NCI-H524 (cell line): ENCODE results near the gene MACROH2A1.

Source experiments
- DNase-seq, 2 experiments: peaks; one replicate each; lab custom pipeline; 2025; lab: John Stamatoyannopoulos, UW

MACROH2A1 gene

GRCh38 chr5:135435467-135436330 lies 36.7 kb upstream of the MACROH2A1 start:
- no peak for DNase-seq

- DNase-seq = no peak
These were observed 35.8 kb upstream of the MACROH2A1 start for GRCh38 chr5:135434591-135435466.

DNA sequence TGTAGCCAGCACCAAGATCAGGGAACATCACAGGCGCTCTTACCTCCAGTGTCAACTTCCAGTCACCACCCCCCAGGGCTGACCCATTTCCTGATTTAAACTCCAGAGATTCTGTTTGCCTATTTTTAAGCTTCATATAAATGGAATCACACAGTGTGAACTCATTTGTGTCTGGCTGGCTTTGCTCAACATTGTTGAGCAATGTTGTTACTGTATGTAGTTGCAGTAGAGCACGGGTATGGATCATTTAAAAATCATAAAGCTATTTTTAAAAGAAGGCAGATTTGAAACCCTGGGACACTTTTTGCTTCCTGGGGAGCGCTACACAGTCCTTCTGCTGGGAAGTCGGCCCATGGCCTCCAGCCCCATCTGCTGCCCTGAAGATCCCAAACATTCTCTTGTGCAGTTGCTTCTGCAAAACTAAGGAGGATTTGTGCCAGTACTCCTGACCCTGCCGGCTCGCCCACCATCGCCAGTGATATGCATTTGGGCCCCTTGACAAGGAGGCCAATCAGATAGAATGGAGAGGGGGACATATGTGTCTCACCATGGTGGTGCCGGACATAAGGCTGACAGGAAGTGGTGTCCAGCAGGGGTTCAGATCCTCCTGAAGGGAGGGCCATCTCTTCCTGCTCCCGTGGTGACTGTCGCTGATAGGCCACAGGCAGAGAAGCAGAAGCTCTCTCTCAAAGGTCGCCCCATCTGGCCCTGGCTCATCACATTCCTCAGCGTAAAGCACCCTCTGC lies 34.8 kb upstream of the MACROH2A1 start:
- no peak for DNase-seq

DNA sequence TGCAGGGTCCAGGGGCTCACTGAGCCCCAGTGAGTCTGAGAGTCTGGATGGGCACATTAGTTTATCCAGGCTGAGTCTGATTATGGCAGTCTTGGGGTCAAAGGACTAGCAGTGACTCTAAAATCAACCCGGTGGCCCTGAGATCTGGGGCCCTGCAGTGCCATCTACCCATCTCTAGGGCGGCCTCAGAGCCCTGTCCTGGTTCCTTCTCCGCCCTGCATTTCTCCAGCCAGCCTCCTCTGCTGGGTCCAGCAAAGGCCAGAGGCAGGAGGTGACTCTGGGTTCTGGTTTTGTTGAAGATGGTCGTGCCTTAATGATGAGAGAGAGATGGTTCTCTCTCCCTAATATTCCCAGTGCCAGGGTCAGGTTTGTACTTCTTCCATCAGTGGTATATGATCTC lies 33.1 kb upstream of the MACROH2A1 start:
- DNase-seq = no peak

DNA sequence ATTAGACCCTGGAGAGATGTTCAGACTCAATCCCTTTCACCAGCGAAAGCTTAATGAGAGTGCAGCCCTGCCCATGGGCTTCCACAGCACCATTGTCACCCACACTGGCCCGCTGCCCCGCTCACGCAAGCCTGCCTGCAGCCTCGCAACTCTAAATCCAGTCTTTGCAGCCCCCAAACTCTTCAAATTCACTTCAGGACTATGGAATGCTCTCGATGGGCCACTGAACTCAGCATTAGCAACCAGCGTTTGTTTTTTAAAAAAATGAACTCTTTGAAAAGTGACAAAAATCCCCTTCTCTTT lies 31.1 kb upstream of the MACROH2A1 start:
- DNase-seq = no peak

DNA sequence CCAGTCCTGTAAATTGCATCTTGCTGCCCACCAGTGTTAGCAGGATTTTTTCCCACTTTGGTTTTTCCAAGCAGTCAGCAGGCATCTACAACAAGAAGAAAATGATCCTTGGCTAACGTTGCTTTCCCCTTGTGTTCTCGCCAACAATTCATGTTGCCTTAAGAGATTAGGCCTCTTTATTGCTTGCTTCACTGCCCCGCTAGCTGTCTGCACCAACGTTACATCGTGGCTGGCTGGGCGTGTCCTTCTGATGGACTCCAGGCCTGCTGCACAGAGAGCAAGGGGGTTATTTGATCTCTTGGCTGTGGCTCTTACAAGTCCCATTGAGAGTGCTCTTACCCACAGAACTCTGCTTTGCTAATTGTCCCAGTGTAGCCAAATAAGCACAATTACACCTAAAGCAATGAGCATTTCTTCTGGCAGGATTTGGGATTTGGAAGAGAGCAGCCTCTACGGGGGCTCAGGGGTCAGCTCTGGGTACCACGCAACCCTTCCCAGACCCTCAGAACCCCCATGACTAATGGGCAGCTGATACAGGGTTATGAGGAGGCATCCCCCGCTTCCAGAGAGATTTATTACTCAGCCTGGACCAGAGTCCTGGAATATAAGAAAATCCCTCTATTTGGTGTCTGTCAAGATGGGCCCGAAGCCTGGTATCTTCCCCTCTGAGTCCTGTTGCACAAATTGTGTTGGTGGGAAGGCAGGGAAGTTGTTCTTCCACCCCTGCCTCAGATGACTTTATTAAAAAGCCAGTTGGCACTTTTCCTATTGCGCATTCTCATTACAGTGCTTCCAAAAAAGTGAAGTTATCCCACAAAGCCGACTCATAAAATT lies 30.5 kb upstream of the MACROH2A1 start:
- DNase-seq = peak in 1 of 2 experiments; percentile 18

GRCh38 chr5:135428586-135428985 lies 29.6 kb upstream of the MACROH2A1 start:
- no peak for DNase-seq

GRCh38 chr5:135426102-135427082 lies 27.4 kb upstream of the MACROH2A1 start:
- DNase-seq = peak; percentile 27 to 63

DNA sequence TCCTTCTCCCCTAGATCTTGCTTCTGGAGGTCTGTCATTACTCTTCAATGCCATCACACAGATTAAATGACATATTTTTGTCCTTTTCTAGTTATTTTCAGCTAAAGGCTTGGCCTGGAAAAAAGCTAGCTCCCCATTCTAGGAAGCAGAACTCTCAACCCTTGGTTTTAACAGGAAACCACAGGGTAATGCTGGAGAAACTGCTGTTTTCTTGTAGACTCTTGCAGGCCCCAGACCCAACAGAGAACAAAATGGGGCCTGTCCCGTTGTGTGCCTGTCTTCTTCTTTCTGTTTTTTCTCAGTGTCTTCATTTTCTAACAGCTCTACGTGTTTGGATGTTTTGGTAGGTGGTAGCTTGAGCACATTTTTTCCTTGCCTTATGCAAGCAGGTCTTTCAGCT lies 26.6 kb upstream of the MACROH2A1 start:
- no peak for DNase-seq

- DNase-seq = no peak
These were observed 24.8 kb upstream of the MACROH2A1 start for GRCh38 chr5:135423846-135424168.

DNA sequence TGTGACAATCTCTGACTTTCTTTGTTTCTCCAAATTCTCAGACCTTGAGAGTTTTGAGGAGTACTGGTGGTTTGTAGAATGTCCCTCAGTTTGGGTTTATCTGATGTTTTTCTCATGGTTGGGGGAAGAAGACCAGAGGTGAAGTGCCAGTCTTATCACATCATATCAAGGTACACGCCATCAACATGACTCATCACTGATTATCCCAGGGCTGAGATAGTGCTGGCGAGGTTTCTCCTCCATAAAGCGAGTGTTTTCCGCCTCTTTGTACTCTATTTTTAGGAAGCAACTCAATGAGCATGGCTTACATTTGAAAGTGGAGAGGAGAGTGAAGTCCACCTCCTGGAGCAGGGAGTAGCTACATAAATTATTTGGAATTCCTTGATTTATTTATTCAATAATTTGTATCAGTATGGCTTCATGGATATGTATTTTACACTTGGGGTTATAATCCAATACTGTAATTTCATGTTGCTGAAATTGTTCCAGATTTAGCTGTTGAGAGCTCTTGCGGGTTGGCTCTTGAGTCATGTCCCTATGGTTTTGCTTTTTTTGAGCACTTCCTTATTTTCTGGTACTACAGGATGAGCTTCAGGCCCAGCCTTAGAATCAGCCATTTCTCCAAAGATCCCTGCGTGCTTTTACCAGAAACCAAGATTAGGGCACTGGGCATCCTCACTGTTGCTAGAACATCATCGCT lies 24.3 kb upstream of the MACROH2A1 start:
- DNase-seq = no peak

- no peak for DNase-seq
These were observed 23.4 kb upstream of the MACROH2A1 start for GRCh38 chr5:135422419-135422818.

DNA sequence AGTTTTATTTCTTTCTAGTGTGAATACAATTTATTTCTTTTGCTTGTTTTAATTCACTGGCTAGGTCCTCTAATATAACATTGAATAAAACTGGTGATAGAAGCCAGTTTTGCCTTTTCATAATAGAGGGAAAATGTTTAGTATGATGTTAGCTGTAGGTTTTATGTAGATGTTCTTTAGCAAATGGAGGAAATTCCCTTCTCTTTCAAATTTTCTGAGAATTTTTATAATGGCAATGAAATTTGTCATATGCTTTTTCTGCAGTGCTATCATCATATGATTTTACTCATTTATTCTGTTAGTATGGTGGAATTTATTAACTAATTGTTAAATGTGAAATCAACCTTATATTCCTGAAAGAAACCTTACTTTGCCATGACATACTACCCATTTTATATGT lies 18.1 kb upstream of the MACROH2A1 start:
- no peak for DNase-seq

GRCh38 chr5:135405082-135405481 lies 6.1 kb upstream of the MACROH2A1 start:
- no peak for DNase-seq

- no peak for DNase-seq
These were observed 3.0 kb upstream of the MACROH2A1 start for GRCh38 chr5:135402031-135402430.

GRCh38 chr5:135400866-135401265 lies 1.8 kb upstream of the MACROH2A1 start:
- no peak for DNase-seq

GRCh38 chr5:135399794-135400542 lies 937 bp upstream of the MACROH2A1 start:
- DNase-seq = no peak

DNA sequence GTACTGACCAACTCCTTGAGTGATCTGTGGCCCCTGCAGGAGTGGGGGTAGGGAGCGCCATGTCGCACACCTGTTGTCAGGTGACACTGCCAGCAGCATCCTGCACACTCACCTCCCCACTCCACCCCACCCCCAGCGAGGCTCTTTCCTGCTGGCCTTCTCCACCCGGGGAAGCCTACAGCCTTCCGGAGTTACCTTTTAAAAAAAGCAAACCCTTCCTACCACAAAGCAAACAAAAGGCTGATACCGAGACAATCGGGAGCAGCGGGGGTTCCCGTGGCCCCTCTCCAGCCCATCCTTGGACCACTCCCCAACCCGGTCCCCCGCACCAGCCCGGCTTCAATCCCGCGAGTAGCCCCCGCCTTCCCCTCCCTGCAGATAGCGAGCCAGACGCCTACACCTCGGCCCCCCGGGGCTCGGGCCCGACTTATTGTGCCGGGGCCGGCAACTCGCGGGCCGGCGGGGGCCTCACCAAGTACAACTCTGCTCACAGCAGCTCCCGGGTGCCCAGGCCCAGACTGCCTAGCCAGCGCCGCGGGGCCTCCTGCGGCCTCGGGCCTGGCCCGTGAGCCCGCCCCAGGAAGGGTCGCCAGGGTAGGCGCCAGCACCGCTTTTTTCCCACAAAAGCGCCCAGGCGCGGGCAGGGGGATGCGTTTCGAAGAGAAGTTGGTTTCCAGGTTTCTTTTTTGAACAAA lies 724 bp downstream of the MACROH2A1 start:
- peak in 1 of 2 experiments; percentile 28 for DNase-seq
